ENCODE data around the gene MMP3.

MMP3 gene

GRCh38 chr11:102788334-102788995 lies 54.9 kb downstream of the MMP3 start (continued):
- TF ChIP-seq ZBTB11 (tag by site-specific recombination; conservative IDR thresholded peaks at IDR 0.05; ENCODE audit: low read depth) (no peak), ZNF354C (tag by site-specific recombination; IDR thresholded peaks at IDR 0.05; ENCODE audit: borderline replicate concordance, low read depth) (no peak), ZNF624 (tag by site-specific recombination; IDR thresholded peaks at IDR 0.05) (no peak), ZNF335 (tag by site-specific recombination; conservative IDR thresholded peaks at IDR 0.05) (no peak), ZNF48 (tag by site-specific recombination; IDR thresholded peaks at IDR 0.05) (no peak), ZNF792 (tag by site-specific recombination; IDR thresholded peaks at IDR 0.05) (no peak)
